ENCODE measurements around the gene PLD3. TPM values are rescaled to one million over a fixed set of nuclear protein-coding genes. Genes with fewer than 3 reads are reported as not detected.
"Not testable (repeated sequence)": the region's sequence is repeated elsewhere in the genome, so short reads cannot be mapped to it uniquely, and the experiment has no call there.

PLD3 gene
- polyA plus RNA-seq, 3 donors: 194 to 276 (median 275) TPM

DNA sequence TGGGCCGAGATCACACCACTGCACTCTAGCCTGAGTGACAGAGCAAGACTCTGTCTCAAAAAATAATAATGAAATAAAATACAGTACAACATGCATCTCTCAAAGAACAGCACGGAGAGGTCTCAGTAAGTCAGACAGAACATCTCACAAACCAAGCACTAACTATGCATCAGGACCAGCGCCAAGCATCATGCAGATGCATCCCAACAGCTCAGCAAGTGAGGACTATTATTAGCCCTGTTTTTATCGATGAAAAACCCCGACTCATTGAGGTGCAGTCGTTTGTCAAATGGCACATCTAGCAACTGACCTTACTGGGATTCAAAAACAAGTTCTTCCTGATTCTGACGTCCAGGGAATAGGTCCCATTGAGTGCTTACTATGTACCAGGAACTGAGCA lies 4.1 kb upstream of the PLD3 start:
- no peak for DNase-seq (ENCODE audit: extremely low read depth in 1 of 11, low read depth in 9 of 11, low spot score in 4 of 11)

GRCh38 chr19:40348961-40349507 lies 539 bp downstream of the PLD3 start:
- DNase-seq (ENCODE audit: extremely low read depth in 1 of 11, low read depth in 9 of 11, low spot score in 4 of 11): peak in 4 of 11 donors; percentile 25 to 49 (median 30)

DNA sequence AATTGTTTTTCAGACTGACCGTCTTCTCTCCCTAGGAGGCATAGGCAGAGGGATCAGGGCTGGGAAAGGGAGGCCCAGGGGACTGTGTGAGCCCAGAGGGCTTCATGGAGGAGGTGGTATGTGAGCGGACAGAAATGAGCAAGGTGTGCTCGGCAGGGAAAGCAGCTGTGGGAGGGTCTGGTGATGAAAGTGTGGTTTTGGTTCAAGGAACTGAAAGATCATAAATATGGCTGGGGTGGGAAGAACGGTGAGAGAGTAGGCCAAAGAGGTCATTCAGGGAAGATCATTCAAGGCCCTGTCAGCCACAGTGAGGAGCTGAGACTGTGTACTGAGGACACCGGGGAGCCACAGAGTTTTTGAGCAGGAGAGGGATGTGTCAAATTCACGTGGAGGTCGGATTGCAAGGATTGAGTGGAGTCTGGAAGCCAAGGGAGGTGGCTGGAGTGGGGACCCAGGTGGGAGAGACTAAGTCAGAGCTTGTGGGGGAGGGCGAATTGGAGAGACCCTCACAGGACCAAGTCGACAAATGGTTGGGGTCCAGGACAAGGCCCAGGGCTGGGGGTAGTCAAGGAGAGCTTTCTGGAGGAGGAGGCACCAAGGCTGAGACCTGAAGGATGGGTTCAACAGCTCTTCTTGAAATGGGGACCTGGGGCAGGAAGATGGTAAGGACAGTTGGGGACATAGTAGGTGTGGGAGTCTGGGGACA lies 7.6 kb downstream of the PLD3 start:
- no peak for DNase-seq (ENCODE audit: extremely low read depth in 1 of 11, low read depth in 9 of 11, low spot score in 4 of 11)

DNA sequence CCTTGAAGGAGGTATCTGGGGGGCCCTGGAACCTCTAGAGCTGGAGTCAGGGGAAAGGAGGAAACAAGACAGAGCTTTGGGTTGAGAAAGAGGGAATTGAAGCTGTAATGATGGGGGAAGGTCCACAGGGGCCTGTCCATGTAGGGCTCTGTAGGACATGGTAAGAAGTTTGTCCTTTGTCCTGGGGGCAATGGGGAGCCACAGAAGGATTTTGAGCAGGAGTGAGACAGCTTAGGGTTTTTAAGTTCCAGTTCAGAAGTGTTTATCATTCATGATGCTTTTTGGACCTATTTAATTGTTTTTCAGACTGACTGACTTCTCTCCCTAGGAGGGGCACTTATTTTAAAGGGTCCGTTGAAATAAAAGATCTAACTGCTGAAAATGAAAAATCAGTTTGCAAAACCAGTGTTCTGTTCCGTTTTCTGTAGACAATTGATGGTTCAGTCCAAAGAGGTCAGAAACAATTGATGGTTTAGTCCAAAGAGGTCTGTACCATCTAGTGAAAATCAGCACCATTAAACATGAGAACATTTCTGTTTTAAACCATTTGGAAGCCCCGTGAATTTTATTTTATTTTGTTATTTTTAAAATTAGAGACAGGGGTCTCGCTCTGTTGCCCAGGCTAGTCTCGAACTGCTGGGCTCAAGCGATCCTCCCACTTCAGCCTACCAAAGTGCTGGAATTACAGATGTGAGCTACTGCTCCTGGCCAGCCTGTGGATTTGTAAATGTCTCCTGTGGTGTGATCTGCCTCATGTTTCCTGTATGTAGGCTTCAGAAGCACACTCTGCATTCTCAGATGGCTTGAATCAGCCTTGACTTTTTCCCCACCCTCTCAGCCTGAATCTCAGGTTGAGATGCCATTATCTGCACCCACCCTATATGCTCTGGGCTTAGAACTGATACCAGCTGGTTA lies 8.4 kb downstream of the PLD3 start:
- no peak for DNase-seq (ENCODE audit: extremely low read depth in 1 of 11, low read depth in 9 of 11, low spot score in 4 of 11)

DNA sequence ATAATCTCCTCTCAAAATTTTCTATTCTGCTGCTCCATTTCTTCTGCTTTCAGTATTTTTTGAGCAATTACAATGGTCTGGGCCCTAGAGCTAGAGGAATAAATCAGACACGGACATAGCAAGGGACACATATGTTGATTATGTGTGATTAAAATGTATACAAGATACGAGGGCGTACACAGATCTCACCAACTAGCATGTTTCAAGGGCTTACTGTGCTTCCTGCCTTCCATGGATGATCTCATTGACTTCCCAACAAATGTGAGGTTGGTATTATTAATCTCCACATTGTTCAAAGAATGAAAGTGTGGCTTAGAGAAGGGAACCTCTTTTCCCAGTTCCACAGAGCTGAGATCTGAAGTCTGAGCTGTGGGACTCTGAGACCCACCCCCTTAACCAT lies 9.1 kb downstream of the PLD3 start:
- DNase-seq (ENCODE audit: extremely low read depth in 1 of 11, low read depth in 9 of 11, low spot score in 4 of 11): no peak

DNA sequence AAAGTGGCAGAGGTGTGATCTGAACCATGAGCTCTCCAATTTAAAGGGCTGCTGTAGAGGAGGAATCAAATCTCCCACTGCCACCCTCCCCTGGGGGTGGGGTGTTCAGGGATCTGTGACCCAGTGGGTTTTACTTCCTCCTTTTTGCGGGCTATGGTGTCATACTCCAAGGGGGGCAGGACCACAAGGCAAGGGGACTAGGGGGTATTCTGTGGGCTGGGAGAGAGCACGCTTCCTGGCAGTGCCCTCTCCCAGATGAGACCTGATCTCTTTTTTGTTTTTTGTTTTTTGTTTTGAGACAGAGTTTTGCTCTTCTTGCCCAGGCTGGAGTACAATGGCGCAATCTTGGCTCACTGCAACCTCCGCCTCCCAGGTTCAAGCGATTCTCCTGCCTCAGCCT lies 10.3 kb downstream of the PLD3 start:
- DNase-seq (ENCODE audit: extremely low read depth in 1 of 11, low read depth in 9 of 11, low spot score in 4 of 11): no peak

DNA sequence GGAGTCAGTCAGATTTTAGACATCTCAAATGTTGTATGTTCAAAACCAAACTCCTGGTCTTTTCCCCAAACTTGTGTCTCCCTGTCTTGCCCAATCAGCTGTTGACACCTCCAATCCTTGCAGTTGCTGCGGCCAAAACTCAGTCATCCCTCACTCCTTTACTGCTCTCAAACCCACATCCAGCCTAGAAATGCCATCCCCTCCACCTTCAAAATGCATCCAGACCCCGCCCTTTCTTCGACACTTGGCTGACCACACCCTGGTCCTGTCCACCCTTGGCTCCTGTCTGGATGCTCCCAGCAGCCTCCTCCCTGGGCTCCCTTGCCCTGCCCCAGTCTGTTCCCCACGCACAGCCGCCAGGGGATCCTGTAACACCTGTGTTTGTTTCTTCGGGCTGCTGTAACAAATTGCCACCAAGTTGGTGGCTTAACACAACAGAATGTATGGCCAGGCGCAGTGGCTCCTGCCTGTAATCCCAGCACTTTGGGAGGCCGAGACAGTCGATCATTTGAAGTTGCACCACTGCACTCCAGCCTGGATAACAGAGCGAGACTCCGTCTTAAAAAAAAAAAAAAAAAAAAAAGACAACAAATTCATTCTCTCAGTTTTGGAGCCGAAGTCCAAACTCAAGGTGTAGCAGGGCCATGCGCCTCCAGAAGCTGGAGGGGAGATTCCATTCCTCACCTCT lies 11.7 kb downstream of the PLD3 start:
- no peak for DNase-seq (ENCODE audit: extremely low read depth in 1 of 11, low read depth in 9 of 11, low spot score in 4 of 11)

DNA sequence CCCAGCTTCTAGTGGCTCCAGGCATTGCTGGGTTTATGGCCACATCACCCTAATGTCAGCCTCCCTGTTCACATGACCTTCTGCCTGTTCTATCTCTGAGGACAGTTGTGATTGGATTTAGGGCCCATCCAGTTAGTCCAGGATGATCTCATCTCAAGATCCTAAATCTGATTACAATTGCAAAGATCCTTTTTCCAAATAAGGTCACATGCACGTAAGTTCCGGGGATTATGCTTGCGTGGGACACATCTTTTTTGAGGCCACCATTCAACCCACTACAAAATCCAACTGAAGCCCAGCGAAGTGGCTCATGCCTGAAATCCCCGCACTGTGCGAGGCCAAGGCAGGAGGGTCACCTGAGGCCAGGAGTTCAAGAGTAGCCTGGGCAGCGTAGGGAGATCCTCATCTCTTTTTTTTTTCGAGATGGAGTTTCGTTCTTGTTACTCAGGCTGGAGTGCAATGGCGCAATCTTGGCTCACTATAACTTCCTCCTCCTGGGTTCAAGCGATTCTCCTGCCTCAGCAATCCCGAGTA lies 12.3 kb downstream of the PLD3 start:
- DNase-seq (ENCODE audit: extremely low read depth in 1 of 11, low read depth in 9 of 11, low spot score in 4 of 11): no peak

DNA sequence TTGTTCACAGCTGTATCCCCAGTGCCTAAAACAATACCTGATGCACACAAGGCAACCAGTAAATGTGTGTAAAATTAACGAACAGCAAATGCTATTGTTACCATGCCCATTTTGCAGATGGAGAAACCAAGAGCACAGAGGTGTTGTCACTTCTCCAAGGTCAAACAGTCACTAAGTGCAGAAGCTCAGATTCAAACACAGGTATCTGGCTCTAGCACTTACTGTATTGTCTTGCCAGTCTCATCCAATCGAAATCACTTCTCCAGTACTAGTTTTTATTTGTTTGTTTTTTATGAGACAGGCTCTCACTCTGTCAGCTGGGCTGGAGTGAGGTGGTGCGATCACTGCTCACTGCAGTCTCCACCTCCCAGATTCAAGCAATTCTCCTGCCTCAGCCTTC lies 13.7 kb downstream of the PLD3 start:
- no peak for DNase-seq (ENCODE audit: extremely low read depth in 1 of 11, low read depth in 9 of 11, low spot score in 4 of 11)

- no peak for DNase-seq (ENCODE audit: extremely low read depth in 1 of 11, low read depth in 9 of 11, low spot score in 4 of 11)
These were observed 14.6 kb downstream of the PLD3 start for GRCh38 chr19:40363069-40363468.

GRCh38 chr19:40365010-40365409 lies 16.5 kb downstream of the PLD3 start:
- DNase-seq (ENCODE audit: extremely low read depth in 1 of 11, low read depth in 9 of 11, low spot score in 4 of 11): no peak

GRCh38 chr19:40365613-40366401 lies 17.3 kb downstream of the PLD3 start:
- DNase-seq (ENCODE audit: extremely low read depth in 1 of 11, low read depth in 9 of 11, low spot score in 4 of 11): peak in 10 of 11 donors; percentile 56 to 89 (median 82)

DNA sequence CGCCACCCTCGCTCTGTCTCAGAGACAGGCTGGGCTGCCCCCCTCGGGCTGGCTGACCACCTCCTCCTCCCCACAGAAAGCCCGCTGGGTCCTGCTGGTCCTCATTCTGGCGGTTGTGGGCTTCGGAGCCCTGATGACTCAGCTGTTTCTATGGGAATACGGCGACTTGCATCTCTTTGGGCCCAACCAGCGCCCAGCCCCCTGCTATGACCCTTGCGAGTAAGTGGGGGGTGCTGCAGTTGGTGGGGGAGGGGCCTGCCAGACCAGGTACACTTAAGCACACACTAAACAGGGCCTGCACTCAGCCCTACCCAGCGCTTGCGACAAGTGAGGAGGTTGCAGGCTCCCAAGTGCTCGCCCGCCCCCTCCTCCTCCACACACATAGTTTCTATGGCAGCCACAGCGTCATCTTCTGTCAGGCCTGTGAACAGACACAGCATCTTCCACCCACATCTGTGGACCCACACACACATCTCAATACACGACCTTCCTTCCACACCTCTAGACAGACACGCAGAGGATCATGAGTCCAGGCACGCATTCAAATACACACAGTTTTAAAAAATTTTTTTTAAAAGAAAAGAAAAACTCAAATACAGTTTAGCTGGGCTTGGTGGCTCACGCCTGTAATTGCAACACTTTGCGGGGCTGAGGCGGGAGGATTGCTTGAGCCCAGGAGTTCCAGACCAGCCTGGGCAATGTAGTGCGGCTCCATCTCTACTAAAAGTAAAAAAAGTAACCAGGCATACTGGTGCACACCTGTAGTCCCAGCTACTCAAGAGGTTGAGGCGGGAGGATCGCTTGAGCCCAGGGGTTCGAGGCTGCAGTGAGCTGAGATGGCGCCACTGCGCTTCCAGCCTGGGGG lies 18.4 kb downstream of the PLD3 start:
- DNase-seq (ENCODE audit: extremely low read depth in 1 of 11, low read depth in 9 of 11, low spot score in 4 of 11): peak in 5 of 11 donors; percentile 31 to 41 (median 39)

- DNase-seq (ENCODE audit: extremely low read depth in 1 of 11, low read depth in 9 of 11, low spot score in 4 of 11): no peak
These were observed 19.3 kb downstream of the PLD3 start for GRCh38 chr19:40367577-40368434.

- no peak for DNase-seq (ENCODE audit: extremely low read depth in 1 of 11, low read depth in 9 of 11, low spot score in 4 of 11)
These were observed 21.3 kb downstream of the PLD3 start for GRCh38 chr19:40369797-40370196.

DNA sequence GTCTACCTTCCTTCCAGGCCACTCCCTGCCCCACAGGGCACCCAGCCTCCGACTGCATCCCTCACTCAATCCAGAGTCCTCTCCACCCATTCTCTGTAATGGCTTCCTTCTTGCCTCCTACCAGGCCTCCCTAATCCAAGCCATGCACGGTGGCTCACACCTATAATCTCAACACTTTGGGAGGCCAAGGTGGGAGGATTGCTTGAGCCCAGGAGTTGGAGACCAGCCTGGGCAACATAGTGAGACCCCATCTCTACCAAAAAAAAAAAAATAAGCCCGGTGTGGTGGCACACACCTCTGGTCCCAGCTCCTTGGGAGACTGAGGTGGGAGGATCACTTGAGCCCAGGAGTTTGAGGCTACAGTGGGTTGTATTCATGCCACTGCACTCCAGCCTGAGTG lies 21.8 kb downstream of the PLD3 start:
- DNase-seq (ENCODE audit: extremely low read depth in 1 of 11, low read depth in 9 of 11, low spot score in 4 of 11): not testable (repeated sequence)

Measured in renal cortex interstitium (tissue), 11 donors.